ENCODE measurements around the gene NUBP1.
"Not testable (repeated sequence)": the region's sequence is repeated elsewhere in the genome, so short reads cannot be mapped to it uniquely, and the experiment has no call there.

NUBP1 gene

DNA sequence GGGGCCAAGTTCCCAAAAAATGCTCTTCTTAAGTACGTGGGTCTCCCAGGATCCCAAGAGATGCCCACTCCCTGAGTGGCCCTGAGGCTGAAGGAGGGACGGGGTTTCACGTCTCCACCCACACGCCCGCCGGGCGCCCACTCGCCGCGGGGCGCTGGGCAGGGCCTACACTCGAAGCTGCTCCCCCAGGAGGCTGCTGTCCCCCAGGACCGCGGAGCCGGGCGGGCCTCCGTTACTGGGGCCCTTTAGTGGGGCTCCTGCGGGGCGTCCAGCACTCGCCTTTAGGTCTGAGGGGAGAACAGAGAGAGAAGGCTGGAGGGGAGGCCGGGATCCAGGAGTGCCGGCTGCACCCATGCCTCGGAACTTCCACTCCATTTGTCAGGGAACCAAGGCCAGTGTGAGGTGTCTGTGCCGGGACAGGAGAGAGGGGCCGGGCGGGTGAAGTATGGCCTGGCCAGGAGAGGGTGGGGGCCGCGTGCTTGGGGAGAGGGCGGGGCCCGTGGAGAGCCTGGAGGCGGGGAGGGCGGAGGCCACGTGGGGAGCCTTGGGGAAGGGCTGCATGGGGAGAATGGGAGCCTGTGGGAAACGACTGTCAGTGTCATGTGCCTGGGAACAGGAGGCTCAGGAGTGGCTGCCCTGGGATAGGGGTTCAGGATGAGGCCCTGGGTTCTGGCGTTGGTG lies 18.8 kb downstream of the NUBP1 start:
- no peaks in the 10 kb centered on the region for H3K27me3 Mint-ChIP-seq
- H3K27ac Mint-ChIP-seq, result no peak overlapping the region
- H3K4me3 Mint-ChIP-seq, result no peak overlapping the region
- peaks cover 11% of the 10 kb centered on the region for H3K4me1 Mint-ChIP-seq
- peaks cover 51% of the 10 kb centered on the region for H3K36me3 Mint-ChIP-seq
- H3K9me3 Mint-ChIP-seq, result peaks cover 9% of the 10 kb centered on the region
- CTCF ChIA-PET, result no interaction called here
- DNase-seq, result no peak

DNA sequence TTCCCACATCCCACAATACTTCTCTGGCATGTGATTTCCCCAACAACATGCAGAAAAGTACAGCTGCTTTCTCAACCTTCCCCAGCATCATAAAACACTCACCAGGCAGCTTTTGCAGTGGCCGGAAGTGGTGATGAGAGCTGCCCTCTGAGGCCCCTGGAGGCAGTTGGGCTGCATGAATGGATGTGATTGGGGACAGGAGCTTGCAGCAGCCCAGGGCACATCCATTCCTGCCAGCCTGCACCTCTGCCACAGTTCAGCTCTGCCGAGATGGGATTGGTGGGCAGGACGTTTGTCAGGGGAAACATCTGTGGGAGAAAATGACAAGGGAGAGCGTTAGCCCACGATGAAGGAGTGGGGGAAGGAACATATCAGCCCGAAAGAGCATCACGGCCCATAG lies 19.8 kb downstream of the NUBP1 start:
- Mint-ChIP-seq H3K36me3 (peaks cover 47% of the 10 kb centered on the region), H3K27ac (no peak overlapping the region)

DNA sequence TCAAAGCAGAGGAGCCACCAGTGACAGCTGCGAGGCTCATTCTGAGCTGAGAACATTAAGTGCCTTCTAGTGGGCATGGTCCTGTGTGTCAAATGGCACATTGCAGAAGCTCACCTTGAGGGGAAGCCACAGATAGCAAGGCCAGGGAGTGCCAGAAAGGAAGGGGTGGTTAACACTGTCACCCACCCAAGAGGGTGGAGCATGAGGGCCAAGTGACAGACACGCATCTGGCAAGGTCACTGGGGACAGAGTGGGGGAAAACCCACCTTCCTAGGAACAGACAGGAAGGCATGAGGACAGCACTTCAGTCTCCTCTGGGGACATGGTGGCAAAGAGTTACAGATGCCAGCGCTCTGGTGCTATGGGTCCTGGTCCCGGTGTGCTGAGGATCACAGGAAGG lies 22.1 kb downstream of the NUBP1 start:
- peaks cover 11% of the 10 kb centered on the region for H3K4me1 Mint-ChIP-seq
- H3K9me3 Mint-ChIP-seq, result peaks cover 9% of the 10 kb centered on the region
- no peak for DNase-seq
- H3K27me3 Mint-ChIP-seq, result no peaks in the 10 kb centered on the region
- H3K4me3 Mint-ChIP-seq, result no peak overlapping the region
- peaks cover 39% of the 10 kb centered on the region for H3K36me3 Mint-ChIP-seq
- CTCF ChIA-PET, result no interaction called here
- H3K27ac Mint-ChIP-seq, result no peak overlapping the region

More for the DNA sequence above, 19.8 kb downstream of the NUBP1 start:
- CTCF ChIA-PET, result no interaction called here
- DNase-seq, result no peak
- Mint-ChIP-seq H3K4me3 (no peak overlapping the region), H3K9me3 (peaks cover 9% of the 10 kb centered on the region), H3K27me3 (no peaks in the 10 kb centered on the region), H3K4me1 (peaks cover 11% of the 10 kb centered on the region)

DNA sequence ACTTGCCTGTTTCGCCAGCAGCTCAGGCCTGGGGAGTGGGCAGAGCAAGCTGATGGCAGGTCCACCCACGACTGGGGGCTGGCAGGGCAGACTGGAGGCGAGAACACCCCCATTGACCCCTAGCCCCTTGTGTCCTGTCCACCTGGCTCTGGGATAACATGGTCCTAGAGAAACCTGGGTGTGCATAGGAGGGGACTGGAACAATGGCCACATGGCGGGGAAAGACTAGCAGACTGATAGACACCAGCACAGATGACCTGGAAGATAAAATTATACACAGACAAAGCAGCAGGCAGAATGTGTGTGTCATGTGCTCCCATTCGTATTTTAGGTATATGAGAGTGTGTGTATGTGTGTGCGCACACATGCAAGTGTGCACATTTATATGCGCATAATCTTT lies 23.5 kb downstream of the NUBP1 start:
- H3K27ac Mint-ChIP-seq, result no peak overlapping the region
- no peaks in the 10 kb centered on the region for H3K27me3 Mint-ChIP-seq
- no peak overlapping the region for H3K4me3 Mint-ChIP-seq
- no peak for DNase-seq
- CTCF ChIA-PET, result no interaction called here
- peaks cover 19% of the 10 kb centered on the region for H3K4me1 Mint-ChIP-seq
- H3K36me3 Mint-ChIP-seq, result peaks cover 32% of the 10 kb centered on the region
- H3K9me3 Mint-ChIP-seq, result peaks cover 9% of the 10 kb centered on the region

DNA sequence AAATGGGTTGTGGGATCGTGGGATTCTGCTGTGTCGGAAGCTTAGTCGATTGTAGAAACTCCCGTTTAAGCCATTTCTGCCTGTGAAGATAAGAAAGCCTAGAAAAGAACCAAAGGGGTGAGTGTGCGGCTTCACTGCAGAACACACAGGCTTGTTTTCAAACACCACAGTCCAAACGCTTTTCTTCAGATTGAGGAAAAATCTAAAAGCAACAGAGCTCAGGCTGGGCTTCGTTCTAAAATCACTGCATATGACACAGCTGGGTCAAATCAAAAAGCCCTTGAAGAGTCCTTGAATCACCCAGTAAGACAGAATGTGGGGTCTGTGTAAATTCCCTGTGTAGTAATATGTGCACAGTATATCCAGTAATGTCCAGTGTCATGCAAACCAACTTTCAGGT lies 25.7 kb downstream of the NUBP1 start:
- Mint-ChIP-seq H3K4me1 (peaks cover 24% of the 10 kb centered on the region), H3K9me3 (peaks cover under 1% of the 10 kb centered on the region), H3K27ac (no peak overlapping the region), H3K4me3 (no peak overlapping the region), H3K36me3 (peaks cover 13% of the 10 kb centered on the region), H3K27me3 (peaks cover 6% of the 10 kb centered on the region)
- CTCF ChIA-PET, result interaction anchor here (0.6 kb wide), 2 partner anchors 23 to 188 kb away, joined by 3 read pairs; no protein-coding TSS in a partner anchor
- DNase-seq, result no peak

DNA sequence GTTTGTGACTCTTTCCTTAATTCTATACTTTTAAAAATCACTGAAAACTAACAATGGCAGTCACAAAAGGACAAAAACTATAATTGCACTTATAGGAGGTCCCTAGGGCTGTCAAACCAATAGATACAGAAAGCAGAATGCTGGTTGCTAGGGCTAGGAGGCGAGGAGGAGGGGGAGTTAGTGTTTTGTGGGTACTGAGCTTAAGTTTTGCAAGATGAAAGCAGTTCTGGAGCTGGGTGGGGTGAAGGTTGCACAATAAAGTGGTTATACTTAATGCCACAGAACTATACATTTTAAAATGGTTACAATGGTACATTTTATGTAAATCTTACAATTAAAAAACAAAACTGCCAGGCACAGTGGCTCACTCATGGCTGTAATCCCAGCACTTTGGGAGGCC lies 27.3 kb downstream of the NUBP1 start:
- CTCF ChIA-PET, result no interaction called here
- DNase-seq, result peak; percentile 47
- peaks cover 22% of the 10 kb centered on the region for H3K4me1 Mint-ChIP-seq
- H3K4me3 Mint-ChIP-seq, result no peak overlapping the region
- peaks cover 16% of the 10 kb centered on the region for H3K27me3 Mint-ChIP-seq
- no peak overlapping the region for H3K27ac Mint-ChIP-seq
- no peaks in the 10 kb centered on the region for H3K9me3 Mint-ChIP-seq
- H3K36me3 Mint-ChIP-seq, result peaks cover 5% of the 10 kb centered on the region

DNA sequence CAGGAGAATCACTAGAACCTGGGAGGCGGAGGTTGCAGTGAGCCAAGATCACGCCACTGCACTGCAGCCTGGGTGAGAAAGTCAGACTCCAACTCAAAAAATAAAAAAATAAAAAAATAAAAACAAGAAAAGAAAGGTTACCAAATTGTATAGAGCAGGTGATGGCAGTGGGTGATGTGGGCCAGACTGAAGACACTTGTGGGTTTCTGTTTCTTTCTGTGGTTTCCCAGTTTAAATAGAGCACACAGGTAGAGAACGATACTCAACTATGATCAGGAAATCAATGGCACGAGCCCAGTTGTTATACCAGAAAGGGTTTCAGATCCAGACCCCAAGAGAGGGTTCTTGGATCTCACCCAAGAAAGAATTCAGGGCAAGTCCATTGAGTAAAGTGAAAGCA lies 32.6 kb downstream of the NUBP1 start:
- peaks cover 15% of the 10 kb centered on the region for H3K4me1 Mint-ChIP-seq
- CTCF ChIA-PET, result interaction anchor here (0.7 kb wide), 1 partner anchor 28 kb away, joined by 3 read pairs; no protein-coding TSS in a partner anchor
- no peak overlapping the region for H3K27ac Mint-ChIP-seq
- H3K9me3 Mint-ChIP-seq, result no peaks in the 10 kb centered on the region
- peak; percentile 44 for DNase-seq
- H3K27me3 Mint-ChIP-seq, result peaks cover 63% of the 10 kb centered on the region
- H3K36me3 Mint-ChIP-seq, result no peaks in the 10 kb centered on the region
- H3K4me3 Mint-ChIP-seq, result no peak overlapping the region

DNA sequence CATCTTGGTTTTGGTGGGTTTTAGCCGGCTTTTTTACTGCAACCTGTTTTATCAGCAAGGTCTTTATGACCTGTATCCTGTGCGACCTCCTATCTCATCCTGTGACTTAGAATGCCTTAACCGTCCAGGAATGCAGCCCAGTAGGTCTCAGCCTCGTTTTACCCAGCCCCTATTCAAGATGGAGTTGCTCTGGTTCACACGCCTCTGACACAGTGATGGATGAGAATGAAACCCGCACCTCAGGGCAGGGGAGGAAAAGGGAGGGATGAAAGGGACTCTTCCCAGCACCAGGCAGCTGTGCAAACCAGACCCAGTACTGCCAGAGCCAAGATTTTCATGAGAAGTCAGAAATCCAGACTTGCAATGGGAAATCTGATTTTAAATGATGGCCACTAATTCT lies 33.3 kb downstream of the NUBP1 start:
- H3K27me3 Mint-ChIP-seq, result peaks cover 67% of the 10 kb centered on the region
- H3K27ac Mint-ChIP-seq, H3K4me3 Mint-ChIP-seq, CTCF ChIA-PET, DNase-seq, H3K36me3 Mint-ChIP-seq, H3K9me3 Mint-ChIP-seq: not testable (repeated sequence)
- H3K4me1 Mint-ChIP-seq, result peaks cover 13% of the 10 kb centered on the region

GRCh38 chr16:10777356-10777755 lies 33.7 kb downstream of the NUBP1 start:
- Mint-ChIP-seq H3K27ac (no peak overlapping the region), H3K4me1 (peaks cover 13% of the 10 kb centered on the region), H3K4me3 (no peak overlapping the region), H3K27me3 (peaks cover 72% of the 10 kb centered on the region), H3K9me3 (no peaks in the 10 kb centered on the region), H3K36me3 (no peaks in the 10 kb centered on the region)
- no peak for DNase-seq
- CTCF ChIA-PET, result no interaction called here

GRCh38 chr16:10779908-10780307 lies 36.3 kb downstream of the NUBP1 start:
- not testable (repeated sequence) for DNase-seq, H3K36me3 Mint-ChIP-seq, H3K9me3 Mint-ChIP-seq, H3K4me3 Mint-ChIP-seq, H3K4me1 Mint-ChIP-seq, H3K27ac Mint-ChIP-seq
- peaks cover 81% of the 10 kb centered on the region for H3K27me3 Mint-ChIP-seq
- CTCF ChIA-PET, result interaction anchor here (0.6 kb wide), 1 partner anchor 42 kb away, joined by 3 read pairs; no protein-coding TSS in a partner anchor

- H3K4me1 Mint-ChIP-seq, result peaks cover 3% of the 10 kb centered on the region
These were observed 37.0 kb downstream of the NUBP1 start for GRCh38 chr16:10780628-10781027.

GRCh38 chr16:10782628-10783027 lies 39.0 kb downstream of the NUBP1 start:
- CTCF ChIA-PET, result no interaction called here
- Mint-ChIP-seq H3K27me3 (peaks cover 77% of the 10 kb centered on the region), H3K27ac (no peak overlapping the region), H3K4me3 (no peak overlapping the region), H3K36me3 (no peaks in the 10 kb centered on the region), H3K4me1 (no peaks in the 10 kb centered on the region), H3K9me3 (no peaks in the 10 kb centered on the region)
- no peak for DNase-seq

More at GRCh38 chr16:10780628-10781027, 37.0 kb downstream of the NUBP1 start:
- Mint-ChIP-seq H3K4me3 (no peak overlapping the region), H3K9me3 (no peaks in the 10 kb centered on the region), H3K27me3 (peaks cover 80% of the 10 kb centered on the region), H3K36me3 (no peaks in the 10 kb centered on the region), H3K27ac (no peak overlapping the region)
- no peak for DNase-seq
- CTCF ChIA-PET, result no interaction called here

GRCh38 chr16:10787304-10787703 lies 43.7 kb downstream of the NUBP1 start:
- Mint-ChIP-seq H3K36me3 (no peaks in the 10 kb centered on the region), H3K4me3 (no peak overlapping the region), H3K27ac (no peak overlapping the region), H3K27me3 (peaks cover 51% of the 10 kb centered on the region), H3K9me3 (no peaks in the 10 kb centered on the region), H3K4me1 (no peaks in the 10 kb centered on the region)
- CTCF ChIA-PET, result no interaction called here
- no peak for DNase-seq

DNA sequence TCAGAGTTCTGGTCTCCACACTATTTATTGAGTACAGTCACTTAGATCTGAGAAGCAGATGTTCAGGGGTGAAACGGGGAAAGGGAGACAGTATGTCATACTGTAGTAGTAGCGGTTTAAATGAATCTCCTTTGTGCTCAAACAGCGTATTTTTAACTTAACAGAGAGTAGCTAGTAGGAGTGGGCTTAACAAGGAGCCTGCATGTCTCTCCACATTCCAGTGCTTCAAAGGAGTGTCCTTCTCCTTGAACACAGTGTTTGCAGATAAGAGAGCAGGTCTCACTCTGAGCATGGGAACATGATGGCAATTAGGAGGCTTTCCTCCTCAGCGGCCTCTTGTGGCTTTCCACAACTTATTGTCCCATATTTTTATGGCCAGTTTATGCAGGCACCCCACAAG lies 45.0 kb downstream of the NUBP1 start:
- peaks cover 44% of the 10 kb centered on the region for H3K27me3 Mint-ChIP-seq
- H3K4me3 Mint-ChIP-seq, H3K36me3 Mint-ChIP-seq, H3K27ac Mint-ChIP-seq, DNase-seq, H3K4me1 Mint-ChIP-seq, CTCF ChIA-PET, H3K9me3 Mint-ChIP-seq: not testable (repeated sequence)

DNA sequence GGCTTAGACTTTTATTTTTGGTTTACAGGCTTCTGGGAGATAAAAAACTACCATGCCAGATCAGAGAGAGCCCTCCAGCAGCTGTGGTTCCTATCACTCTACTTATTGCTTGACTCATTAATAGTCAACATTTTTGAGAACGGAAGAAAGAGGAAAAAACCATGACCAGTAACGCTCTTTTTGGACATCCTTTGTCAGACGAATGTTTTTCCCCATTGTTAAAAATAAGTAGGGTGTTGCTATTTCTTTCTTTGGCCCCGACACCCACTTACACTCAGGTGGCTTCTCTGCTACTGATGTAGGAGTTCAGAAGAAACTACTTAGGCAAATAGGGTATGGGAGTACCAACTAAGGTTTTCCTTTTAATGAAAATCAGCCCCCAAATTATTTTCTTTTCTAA lies 47.4 kb downstream of the NUBP1 start:
- Mint-ChIP-seq H3K36me3 (no peaks in the 10 kb centered on the region), H3K4me3 (no peak overlapping the region), H3K27me3 (peaks cover 43% of the 10 kb centered on the region), H3K4me1 (no peaks in the 10 kb centered on the region), H3K27ac (no peak overlapping the region), H3K9me3 (no peaks in the 10 kb centered on the region)
- DNase-seq, result no peak
- CTCF ChIA-PET, result no interaction called here
